HEK293 (cell line): Measurements from ENCODE around the gene DPCD.
A peak's percentile ranks its signal among the peaks of the same experiment; 100 is the strongest.

Experiments
- CTCF ChIA-PET: fragments of 350-600 bp; formaldehyde crosslinking; extraction: SDS; loops from one replicate; lab custom pipeline; 2021; ENCODE audit warnings: antibody characterized with exemption; lab: Yijun Ruan, JAX
- POLR2A ChIA-PET: fragments of 300-600 bp; formaldehyde crosslinking; extraction: SDS; loops from one replicate; lab custom pipeline; 2020; ENCODE audit warnings: antibody characterized with exemption, inconsistent platforms; lab: Yijun Ruan, JAX
- H3K27ac ChIP-seq: fragments of 200-500 bp; sonication (Bioruptor generic); 2 replicates; pipeline ENCODE4 v1.5.1; 2014; ENCODE audit warnings: low read depth, low read length, control low read depth, inconsistent platforms; ENCODE audit errors: extremely low read depth
- H3K36me3 ChIP-seq, 2 experiments: fragments of 200-500 bp in 1 of 2; sonication (Bioruptor generic) in 1 of 2; 1 replicate in 1 of 2; 2 replicates in 1 of 2; pipeline ENCODE4 v1.5.1; 2014 to 2017; ENCODE audit warnings: inconsistent platforms in 2 of 2, low read length in 2 of 2; ENCODE audit not compliant: control insufficient read depth in 2 of 2, insufficient read depth in 1 of 2
- H3K4me1 ChIP-seq: fragments of 200-500 bp; sonication (Bioruptor generic); 2 replicates; pipeline ENCODE4 v1.5.1; 2014; ENCODE audit warnings: mild to moderate bottlenecking, low read length, inconsistent platforms; ENCODE audit not compliant: control insufficient read depth, insufficient read depth
- H3K4me3 ChIP-seq: 2 replicates; pipeline ENCODE4 v1.5.1; 2011; ENCODE audit warnings: low read depth, mild to moderate bottlenecking, control low read depth, low read length, moderate library complexity
- H3K9me3 ChIP-seq: fragments of 200-500 bp; sonication (Bioruptor generic); 2 replicates; pipeline ENCODE4 v1.5.1; 2014; ENCODE audit warnings: low read depth, low read length, inconsistent platforms; ENCODE audit not compliant: control insufficient read depth, insufficient read depth
- EGR2 ChIP-seq: fragments of 450-650 bp; formaldehyde crosslinking; IDR thresholded peaks from 2 replicates; pipeline ENCODE4 v1.5.1; 2016; ENCODE audit warnings: low read depth, missing biosample characterization, missing genetic modification characterization
- ZFHX2 ChIP-seq: fragments of 450-650 bp; formaldehyde crosslinking; conservative IDR thresholded peaks from 2 replicates; pipeline ENCODE4 v1.5.1; 2016; ENCODE audit warnings: missing biosample characterization, missing genetic modification characterization
- ZNF174 ChIP-seq: fragments of 450-650 bp; formaldehyde crosslinking; IDR thresholded peaks from 2 replicates; pipeline ENCODE4 v1.5.0; 2017; ENCODE audit warnings: missing biosample characterization, mild to moderate bottlenecking, missing genetic modification characterization
- ZNF280C ChIP-seq: fragments of 450-650 bp; formaldehyde crosslinking; IDR thresholded peaks from 2 replicates; pipeline ENCODE4 v1.5.1; 2016; ENCODE audit warnings: missing biosample characterization, missing genetic modification characterization
- ZNF354C ChIP-seq: fragments of 450-650 bp; formaldehyde crosslinking; IDR thresholded peaks from 2 replicates; pipeline ENCODE4 v1.5.1; 2016; ENCODE audit warnings: missing biosample characterization, missing genetic modification characterization, low read depth, borderline replicate concordance
- ZNF488 ChIP-seq: fragments of 450-650 bp; formaldehyde crosslinking; IDR thresholded peaks from 2 replicates; pipeline ENCODE4 v1.5.1; 2016; ENCODE audit warnings: missing biosample characterization, missing genetic modification characterization
- ZSCAN5A ChIP-seq: fragments of 450-650 bp; formaldehyde crosslinking; IDR thresholded peaks from 2 replicates; pipeline ENCODE4 v1.5.1; 2016; ENCODE audit warnings: missing biosample characterization, missing genetic modification characterization
- TF ChIP-seq, protein P1 (sequence below): sonication (generic); formaldehyde crosslinking; IDR thresholded peaks from 2 replicates; pipeline ENCODE4 v1.8.1; 2022; ENCODE audit warnings: mild to moderate bottlenecking, moderate library complexity, missing genetic modification reagents
- TF ChIP-seq, protein P2 (sequence below): fragments of 450-650 bp; IDR thresholded peaks from 2 replicates; pipeline ENCODE4 v1.5.1; 2018; ENCODE audit warnings: missing biosample characterization, missing genetic modification characterization
- TF ChIP-seq, protein P3 (sequence below): fragments of 450-650 bp; formaldehyde crosslinking; IDR thresholded peaks from 2 replicates; pipeline ENCODE4 v1.5.1; 2017; ENCODE audit warnings: missing biosample characterization, mild to moderate bottlenecking, missing genetic modification characterization, moderate library complexity

DPCD gene

DNA sequence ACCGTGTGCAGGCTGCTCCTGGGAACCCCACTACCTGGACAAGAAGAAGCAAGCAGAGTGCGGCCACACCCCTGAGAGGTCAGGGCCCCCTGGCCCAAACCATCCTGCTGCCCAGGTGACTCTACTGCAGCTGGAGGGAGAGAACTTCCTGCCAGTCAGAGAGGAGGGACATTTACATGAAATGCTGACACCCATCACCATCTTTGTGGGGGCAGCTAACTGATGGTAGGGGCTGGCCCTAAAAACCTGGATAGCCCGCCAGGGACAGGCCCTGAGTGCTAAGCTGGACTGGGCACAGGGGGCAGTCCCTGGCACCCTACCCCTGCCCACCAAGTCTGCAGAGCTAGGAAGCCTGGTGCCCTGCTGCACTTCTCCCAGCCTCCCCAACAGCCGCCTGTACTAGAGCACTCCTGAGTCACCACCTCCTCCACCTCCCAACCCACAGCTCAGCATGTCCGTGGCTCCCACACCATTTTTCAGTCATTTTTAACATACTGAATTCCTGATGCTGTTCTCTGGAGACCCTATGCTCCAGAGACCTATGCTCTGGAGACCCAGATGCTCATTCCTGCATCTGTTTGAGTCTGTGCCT is 27.5 kb downstream of the DPCD start:
- Histone ChIP-seq H3K4me1 (no peaks in the 10 kb centered on the region), H3K36me3 (peaks cover 0 to 25% of the 10 kb centered on the region in 2 experiments; a peak in 1 of 3 replicates), H3K9me3 (no peaks in the 10 kb centered on the region), H3K27ac (no peak overlapping the region), H3K4me3 (no peak overlapping the region)
- ChIA-PET POLR2A (no interaction called here), CTCF (interaction anchor here (0.9 to 3.5 kb wide), 3 partner anchors 13 to 165 kb away, joined by 3 to 10 read pairs (median 3); no protein-coding TSS in a partner anchor)
- TF ChIP-seq ZFHX2 (tag by site-specific recombination) (peak; percentile 69), ZSCAN5A (tag by site-specific recombination) (no peak), ZNF174 (no peak), ZNF354C (tag by site-specific recombination) (no peak), EGR2 (tag by site-specific recombination) (peak; percentile 60), ZNF280C (no peak)
- TF ChIP-seq, protein P1, sequence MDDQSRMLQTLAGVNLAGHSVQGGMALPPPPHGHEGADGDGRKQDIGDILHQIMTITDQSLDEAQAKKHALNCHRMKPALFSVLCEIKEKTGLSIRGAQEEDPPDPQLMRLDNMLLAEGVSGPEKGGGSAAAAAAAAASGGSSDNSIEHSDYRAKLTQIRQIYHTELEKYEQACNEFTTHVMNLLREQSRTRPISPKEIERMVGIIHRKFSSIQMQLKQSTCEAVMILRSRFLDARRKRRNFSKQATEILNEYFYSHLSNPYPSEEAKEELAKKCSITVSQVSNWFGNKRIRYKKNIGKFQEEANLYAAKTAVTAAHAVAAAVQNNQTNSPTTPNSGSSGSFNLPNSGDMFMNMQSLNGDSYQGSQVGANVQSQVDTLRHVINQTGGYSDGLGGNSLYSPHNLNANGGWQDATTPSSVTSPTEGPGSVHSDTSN (CRISPR knock-in tag) = no peak
- TF ChIP-seq, protein P2, sequence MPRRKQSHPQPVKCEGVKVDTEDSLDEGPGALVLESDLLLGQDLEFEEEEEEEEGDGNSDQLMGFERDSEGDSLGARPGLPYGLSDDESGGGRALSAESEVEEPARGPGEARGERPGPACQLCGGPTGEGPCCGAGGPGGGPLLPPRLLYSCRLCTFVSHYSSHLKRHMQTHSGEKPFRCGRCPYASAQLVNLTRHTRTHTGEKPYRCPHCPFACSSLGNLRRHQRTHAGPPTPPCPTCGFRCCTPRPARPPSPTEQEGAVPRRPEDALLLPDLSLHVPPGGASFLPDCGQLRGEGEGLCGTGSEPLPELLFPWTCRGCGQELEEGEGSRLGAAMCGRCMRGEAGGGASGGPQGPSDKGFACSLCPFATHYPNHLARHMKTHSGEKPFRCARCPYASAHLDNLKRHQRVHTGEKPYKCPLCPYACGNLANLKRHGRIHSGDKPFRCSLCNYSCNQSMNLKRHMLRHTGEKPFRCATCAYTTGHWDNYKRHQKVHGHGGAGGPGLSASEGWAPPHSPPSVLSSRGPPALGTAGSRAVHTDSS (tag by site-specific recombination) = no peak
- TF ChIP-seq, protein P3, sequence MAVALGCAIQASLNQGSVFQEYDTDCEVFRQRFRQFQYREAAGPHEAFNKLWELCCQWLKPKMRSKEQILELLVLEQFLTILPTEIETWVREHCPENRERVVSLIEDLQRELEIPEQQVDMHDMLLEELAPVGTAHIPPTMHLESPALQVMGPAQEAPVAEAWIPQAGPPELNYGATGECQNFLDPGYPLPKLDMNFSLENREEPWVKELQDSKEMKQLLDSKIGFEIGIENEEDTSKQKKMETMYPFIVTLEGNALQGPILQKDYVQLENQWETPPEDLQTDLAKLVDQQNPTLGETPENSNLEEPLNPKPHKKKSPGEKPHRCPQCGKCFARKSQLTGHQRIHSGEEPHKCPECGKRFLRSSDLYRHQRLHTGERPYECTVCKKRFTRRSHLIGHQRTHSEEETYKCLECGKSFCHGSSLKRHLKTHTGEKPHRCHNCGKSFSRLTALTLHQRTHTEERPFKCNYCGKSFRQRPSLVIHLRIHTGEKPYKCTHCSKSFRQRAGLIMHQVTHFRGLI (tag by site-specific recombination) = no peak

- Histone ChIP-seq H3K27ac (no peak overlapping the region), H3K36me3 (peaks cover 0 to 19% of the 10 kb centered on the region in 2 experiments; a peak in 2 of 3 replicates), H3K4me1 (no peaks in the 10 kb centered on the region), H3K4me3 (no peak overlapping the region), H3K9me3 (no peaks in the 10 kb centered on the region)
- TF ChIP-seq ZNF488 (tag by site-specific recombination) = no peak
- CTCF ChIA-PET = interaction anchor here (0.8 to 3.5 kb wide), 7 partner anchors 14 to 164 kb away, joined by 3 to 10 read pairs (median 3); partner anchors contain the start of genes DPCD and POLL
- POLR2A ChIA-PET = no interaction called here
Measured at GRCh38 chr10:101616415-101617101, 28.4 kb downstream of the DPCD start.
